Right cardiac atrium (tissue), 5 donors: Measurements from ENCODE around the gene KCTD19. TPM values are rescaled to one million over a fixed set of nuclear protein-coding genes. Genes with fewer than 3 reads are reported as not detected.

ENCODE experiments used
- ATAC-seq, 2 donors: fragments of 200-7000 bp; cut with Tn5 transposase; one replicate each; pipeline versions ENCODE4 v1.8.0 to v1.9.1; 2020; ENCODE audit warnings: moderate library complexity in 2 of 2, mild to moderate bottlenecking in 1 of 2
- DNase-seq, 3 donors: peaks; one replicate each; pipeline ENCODE4 v3.0.0-alpha.2; 2020
- H3K27ac ChIP-seq: one replicate; pipeline ENCODE4 v1.5.1; 2013; ENCODE audit warnings: mild to moderate bottlenecking, low read length, control low read depth, moderate library complexity
- H3K27me3 ChIP-seq: one replicate; pipeline ENCODE4 v1.6.1; 2013; ENCODE audit not compliant: control insufficient read depth, insufficient read depth
- H3K4me1 ChIP-seq: one replicate; pipeline ENCODE4 v1.6.1; 2013; ENCODE audit warnings: low read length; ENCODE audit not compliant: control insufficient read depth, insufficient read depth
- H3K4me3 ChIP-seq: one replicate; pipeline ENCODE4 v1.5.1; 2013; ENCODE audit warnings: low read length, control low read depth
- H3K9me3 ChIP-seq: one replicate; pipeline ENCODE4 v1.6.1; 2013; ENCODE audit warnings: low read length; ENCODE audit not compliant: control insufficient read depth
- WGBS: extraction: QIAGEN DNeasy Blood & Tissue Kit; methylation state at CpG from one replicate; pipeline ENCODE4 v1.1.7; 2013; 5-methylcytosine and 5-hydroxymethylcytosine counted together
- intact Hi-C, 4 donors: fragments of 100-400 bp; cut with DNase I; formaldehyde crosslinking; loops; one replicate each; pipeline versions ENCODE4 v1.11.0 to v1.14.0; 2022 to 2023
- polyA plus RNA-seq: library from polyadenylated mRNA; stranded (reverse); fragments of 200-250 nt; gene quantifications from one replicate; pipeline ENCODE4 v1.2.3, GENCODE V29; 2013
- total RNA-seq, 4 donors: library from RNA; stranded (reverse); fragmentation: NEBNext Ultra II Directional; extraction: Animal tissue kit (Norgen Biotek cat#: 25700); gene quantifications; one replicate each; pipeline ENCODE4 v1.2.1, GENCODE V29; 2021
- donor health status: healthy with polysubstance abuse.
- donor health status: DM: no; HTN: yes; CAD: no.
- donor health status: DM: no; HTN: no; CAD: no.
- donor health status: DM: no; HTN: yes; CAD: no; lungs with severe emphysema.
- donor health status: DM: yes; HTN: yes; CAD: no.

Gene KCTD19
- total and polyA plus RNA-seq, 5 donors, result 0.06 to 0.07 TPM; not detected in 3

DNA sequence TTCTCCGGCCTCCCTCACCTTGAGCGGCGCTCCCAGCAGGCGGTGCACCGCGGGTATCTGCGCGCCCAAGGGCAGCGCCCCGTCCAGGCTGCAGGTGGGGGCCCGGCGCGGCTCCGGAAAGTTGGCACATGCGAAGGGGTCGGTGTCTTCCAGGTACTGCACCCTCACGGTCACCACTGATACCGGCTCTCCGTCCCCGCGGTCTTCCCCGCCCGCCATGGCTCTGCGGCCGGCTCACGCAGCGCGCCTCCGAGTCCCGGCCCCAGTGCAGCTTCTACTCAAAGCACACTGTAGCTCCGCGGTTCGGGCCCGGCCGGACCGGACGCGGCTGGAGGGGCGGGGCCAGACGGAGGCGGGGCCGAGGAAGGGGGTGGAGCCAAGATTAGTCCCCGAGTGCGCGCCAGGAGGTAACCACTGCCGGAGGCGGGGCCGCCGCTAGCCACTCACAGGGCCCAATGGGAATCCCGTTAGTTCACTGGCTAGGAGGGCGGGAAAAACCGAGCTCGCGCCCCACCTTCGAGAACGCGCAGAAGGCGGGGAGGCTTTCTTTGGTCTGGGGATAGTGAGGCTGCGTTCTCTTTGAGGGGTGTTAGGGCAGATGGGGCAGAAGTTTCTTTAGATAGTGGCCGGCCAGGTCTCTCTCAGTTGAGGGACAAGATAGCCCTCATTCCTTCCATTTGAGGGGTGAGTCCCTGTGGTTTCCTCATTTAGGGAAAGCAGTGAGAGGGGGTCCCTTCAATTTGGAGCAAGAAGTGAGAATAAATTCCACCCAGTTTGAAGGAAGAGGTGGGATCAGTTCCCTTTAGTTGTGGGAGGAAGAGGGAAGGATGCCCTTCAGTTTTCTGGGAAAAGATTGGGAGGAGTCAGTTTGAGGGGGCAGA is 79.1 kb downstream of the KCTD19 start, which contains the start of gene FHOD1:
FHOD1 (minus strand) TSS at position 290 of the 881 bp plus-strand sequence; CDS start at position 219, 71 bp downstream.
- no peaks in the 10 kb centered on the region for H3K27me3 ChIP-seq
- ATAC-seq (peak; percentile 87 to 89), DNase-seq (peak; percentile 98 to 100 (median 99))
- under 1% methylated on average over 60 of the region's 60 CpGs for WGBS
- H3K27ac ChIP-seq, result peak within 1 kb of the TSS; percentile 93
- peaks cover 18% of the 10 kb centered on the region for H3K4me1 ChIP-seq
- peak within 1 kb of the TSS; percentile 58 for H3K4me3 ChIP-seq
- intact Hi-C loops, result no loop called here
- no peaks in the 10 kb centered on the region for H3K9me3 ChIP-seq

DNA sequence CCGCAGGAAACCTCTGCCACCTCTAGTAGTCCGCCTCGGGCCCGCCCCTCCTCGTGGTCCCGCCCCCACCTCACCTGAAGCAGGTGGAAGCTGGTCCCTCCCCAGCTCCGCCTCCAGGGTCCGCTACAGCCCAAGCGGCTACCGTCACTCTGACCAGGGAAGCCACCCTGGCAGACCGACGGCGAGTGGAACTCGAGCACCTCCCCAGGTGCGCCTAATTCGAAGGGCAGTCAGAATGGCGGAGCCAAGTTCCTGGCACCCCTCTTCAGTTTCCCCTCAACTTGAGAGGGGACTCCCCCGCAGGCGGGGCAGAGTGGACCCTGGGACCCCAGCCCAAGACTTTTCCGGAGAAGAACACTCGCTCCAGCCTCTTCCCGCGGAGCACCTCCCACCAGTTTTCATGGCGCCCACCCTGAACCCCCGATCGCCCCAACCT is 79.8 kb downstream of the KCTD19 start:
- DNase-seq (no peak), ATAC-seq (peak in 1 of 2 donors; percentile 2)
- intact Hi-C loops, result no loop called here
- H3K4me1 ChIP-seq, result peaks cover 21% of the 10 kb centered on the region
- no peaks in the 10 kb centered on the region for H3K27me3 ChIP-seq
- under 1% methylated on average over 26 of the region's 26 CpGs for WGBS
- H3K9me3 ChIP-seq, result no peaks in the 10 kb centered on the region
- peak overlapping the region; percentile 56 for H3K4me3 ChIP-seq
- peak overlapping the region; percentile 93 for H3K27ac ChIP-seq

- under 1% methylated on average over 48 of the region's 48 CpGs for WGBS
- Histone ChIP-seq H3K4me1 (peaks cover 26% of the 10 kb centered on the region), H3K27ac (peak overlapping the region; percentile 93), H3K4me3 (peak overlapping the region; percentile 56), H3K9me3 (no peaks in the 10 kb centered on the region), H3K27me3 (no peaks in the 10 kb centered on the region)
- peak; percentile 51 to 56 for ATAC-seq
- intact Hi-C loops, result no loop called here
- DNase-seq, result peak; percentile 81 to 94 (median 93)
Measured at GRCh38 chr16:67246081-67246755, 80.3 kb downstream of the KCTD19 start.

DNA sequence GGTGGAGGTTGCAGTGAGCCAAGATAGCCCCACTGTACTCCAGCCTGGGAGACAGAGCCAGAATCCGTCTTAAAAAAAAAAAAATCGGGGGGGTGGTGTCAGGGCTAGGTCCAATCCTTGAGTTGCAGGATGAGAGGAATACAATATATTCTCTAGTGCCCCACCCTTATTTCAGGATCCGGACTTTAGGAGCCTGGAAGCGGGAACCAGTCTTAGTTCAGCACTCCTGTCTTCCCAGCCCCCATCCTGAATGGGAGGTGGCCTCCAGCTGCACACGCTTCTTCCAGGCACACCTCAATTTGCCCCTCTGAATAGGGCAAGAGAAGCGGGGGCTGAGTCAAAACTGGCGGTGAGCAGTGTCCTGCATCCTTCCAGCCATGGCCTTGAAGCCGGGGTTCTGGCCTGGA is 80.9 kb downstream of the KCTD19 start:
- Histone ChIP-seq H3K4me3 (peak overlapping the region; percentile 56), H3K9me3 (no peaks in the 10 kb centered on the region), H3K27me3 (no peaks in the 10 kb centered on the region), H3K27ac (peak overlapping the region; percentile 93), H3K4me1 (peaks cover 28% of the 10 kb centered on the region)
- 7% methylated on average over 8 of the region's 8 CpGs for WGBS
- intact Hi-C loops, result no loop called here
- DNase-seq (no peak), ATAC-seq (no peak)

DNA sequence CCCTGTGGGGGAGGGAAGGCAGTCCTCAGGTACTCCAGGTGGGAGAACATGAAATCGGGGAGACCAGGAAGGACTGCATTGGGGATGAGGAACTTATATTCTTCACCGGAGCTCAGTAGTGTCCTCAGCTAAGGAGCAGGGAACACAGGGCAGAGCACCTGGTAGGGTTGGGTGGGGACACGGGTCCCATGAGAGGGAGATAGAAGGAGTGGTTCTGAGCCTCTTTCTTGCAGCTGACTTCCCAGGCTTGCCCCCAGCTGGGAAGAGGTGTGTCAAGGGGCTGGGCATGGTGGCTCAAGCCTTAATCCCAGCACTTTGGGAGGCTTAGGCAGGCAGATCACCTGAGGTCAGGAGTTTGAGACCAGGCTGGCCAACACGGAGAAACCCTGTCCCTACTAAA is 81.4 kb downstream of the KCTD19 start:
- ATAC-seq (no peak), DNase-seq (no peak)
- Histone ChIP-seq H3K4me3 (no peak overlapping the region), H3K27me3 (no peaks in the 10 kb centered on the region), H3K27ac (peak overlapping the region; percentile 93), H3K9me3 (no peaks in the 10 kb centered on the region), H3K4me1 (peaks cover 28% of the 10 kb centered on the region)
- intact Hi-C loops, result no loop called here
- 67% methylated on average over 4 of the region's 4 CpGs for WGBS

DNA sequence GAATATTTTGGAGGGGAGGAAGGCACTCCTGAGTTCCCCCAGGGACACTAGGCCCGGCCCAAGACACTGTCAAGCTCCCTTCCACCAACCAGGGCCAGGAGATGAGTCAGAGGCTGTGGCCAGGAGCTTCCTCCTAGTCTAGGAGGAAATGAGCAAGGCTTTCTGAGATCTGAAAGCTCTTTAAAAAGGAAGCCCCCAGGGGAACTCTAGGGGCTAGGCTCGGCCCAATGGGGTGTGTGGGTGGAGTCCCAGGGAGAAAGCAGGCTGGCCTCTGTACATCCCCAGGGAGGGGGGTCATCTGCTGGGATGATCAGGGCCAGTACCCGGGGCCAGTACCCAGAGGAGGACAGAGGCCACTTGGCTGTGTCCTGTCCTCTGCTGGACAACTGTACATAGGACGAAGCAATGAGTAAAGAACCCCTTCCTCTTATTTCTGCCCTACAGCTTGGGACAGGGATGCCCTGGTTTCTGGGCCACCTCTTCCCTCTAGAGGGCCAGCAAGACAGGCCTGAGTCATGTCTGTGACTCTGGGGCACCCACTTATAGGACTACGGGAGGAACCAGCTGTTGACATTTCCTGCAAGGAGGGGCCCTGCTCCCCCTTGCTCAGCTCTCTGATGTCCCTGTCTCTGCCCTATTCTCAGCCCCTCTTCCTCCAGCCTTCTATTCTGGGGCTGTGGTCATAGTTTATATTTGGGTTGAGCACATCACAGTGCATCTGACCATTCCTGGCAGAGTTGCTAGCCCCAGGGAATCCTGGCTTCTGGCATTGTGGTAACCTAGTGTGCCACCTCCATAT is 82.0 kb downstream of the KCTD19 start:
- intact Hi-C loops, result no loop called here

DNA sequence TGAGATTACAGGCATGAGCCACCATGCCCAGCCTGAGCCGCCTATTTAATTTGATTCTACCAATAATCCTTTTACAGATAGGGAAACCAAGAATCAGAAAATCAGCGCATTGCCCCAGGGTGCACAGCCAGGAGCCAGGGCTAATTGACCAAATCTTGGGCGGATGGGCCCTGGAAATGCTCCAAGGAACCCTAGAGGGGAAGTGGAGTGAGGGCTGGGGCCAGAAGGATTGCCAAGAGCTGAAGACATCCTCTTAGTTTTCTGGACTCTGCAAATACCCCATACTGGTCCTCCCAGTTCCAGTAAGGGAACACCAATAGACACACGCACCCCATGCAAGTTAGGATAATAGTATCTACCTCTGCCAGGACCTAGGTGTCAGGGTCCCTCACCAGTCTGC is 83.1 kb downstream of the KCTD19 start:
- ATAC-seq (no peak), DNase-seq (peak; percentile 50 to 82 (median 77))
- Histone ChIP-seq H3K27ac (peak overlapping the region; percentile 93), H3K27me3 (no peaks in the 10 kb centered on the region), H3K9me3 (no peaks in the 10 kb centered on the region), H3K4me3 (no peak overlapping the region), H3K4me1 (peaks cover 28% of the 10 kb centered on the region)
- intact Hi-C loops, result no loop called here
- 60% methylated on average over 4 of the region's 4 CpGs for WGBS

More for the DNA sequence above, 82.0 kb downstream of the KCTD19 start:
- peaks cover 28% of the 10 kb centered on the region for H3K4me1 ChIP-seq
- ATAC-seq (peak; percentile 1 to 20), DNase-seq (peak; percentile 79 to 86 (median 83))
- no peaks in the 10 kb centered on the region for H3K27me3 ChIP-seq
- no peaks in the 10 kb centered on the region for H3K9me3 ChIP-seq
- H3K4me3 ChIP-seq, result no peak overlapping the region
- 12% methylated on average over 5 of the region's 5 CpGs for WGBS
- H3K27ac ChIP-seq, result peak overlapping the region; percentile 93

DNA sequence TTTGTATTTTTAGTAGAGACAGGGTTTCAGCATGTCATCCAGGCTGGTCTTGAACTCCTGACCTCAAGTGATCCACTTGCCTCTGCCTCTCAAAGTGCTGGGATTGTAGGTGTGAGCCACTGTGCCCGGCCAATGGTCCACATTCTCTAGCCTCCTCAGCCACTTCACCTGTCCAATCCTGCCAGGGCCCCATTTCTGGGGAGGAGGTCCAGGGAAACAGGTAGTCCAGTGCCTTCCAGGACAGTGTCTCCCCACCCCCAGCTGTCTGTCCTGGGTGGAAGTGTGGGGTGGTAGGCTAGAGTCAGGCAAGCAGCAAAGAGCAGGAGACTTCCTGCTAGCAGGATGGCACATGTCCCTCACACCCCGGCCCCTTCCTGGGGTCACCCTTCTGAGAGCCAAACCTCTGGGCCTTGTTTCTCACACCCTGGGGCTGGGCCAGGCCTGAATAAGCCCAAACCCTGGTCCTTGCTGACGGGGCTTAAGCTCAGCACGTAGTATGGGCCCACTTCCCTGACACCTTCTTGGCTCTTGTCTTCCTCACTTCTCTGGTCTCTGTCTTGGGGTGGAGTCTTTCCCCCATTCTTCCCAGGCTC is 84.3 kb downstream of the KCTD19 start:
- intact Hi-C loops, result no loop called here
- Histone ChIP-seq H3K27me3 (no peaks in the 10 kb centered on the region), H3K4me3 (no peak overlapping the region), H3K27ac (peak overlapping the region; percentile 86), H3K9me3 (no peaks in the 10 kb centered on the region), H3K4me1 (peaks cover 28% of the 10 kb centered on the region)
- WGBS, result 56% methylated on average over 4 of the region's 4 CpGs
- DNase-seq (peak in 1 of 3 donors; percentile 20), ATAC-seq (no peak)

- peak; percentile 79 to 92 (median 89) for DNase-seq
- intact Hi-C loops, result no loop called here
- Histone ChIP-seq H3K9me3 (no peaks in the 10 kb centered on the region), H3K27me3 (no peaks in the 10 kb centered on the region), H3K4me3 (no peak overlapping the region), H3K4me1 (peaks cover 28% of the 10 kb centered on the region), H3K27ac (peak overlapping the region; percentile 86)
- 41% methylated on average over 10 of the region's 10 CpGs for WGBS
- peak; percentile 19 to 53 for ATAC-seq
Measured at GRCh38 chr16:67241008-67241900, 85.3 kb downstream of the KCTD19 start.
